HCT116 (cell line): ENCODE results near the gene ARCN1. TPM values are rescaled to one million over a fixed set of nuclear protein-coding genes. Genes with fewer than 3 reads are reported as not detected.

Experiments
- ATAC-seq: fragments of 200-7000 bp; cut with Tn5 transposase; 2 replicates; pipeline ENCODE4 v1.9.1; 2020; ENCODE audit warnings: mild to moderate bottlenecking, moderate library complexity
- BruUV-seq: library from RNA; stranded (reverse); fragments of 400-500 nt; replicated peaks from 2 replicates; lab custom pipeline; 2021; lab: Mats Ljungman, UMichigan
- CTCF ChIA-PET: fragments of 300-600 bp; sonication (Branson Sonifier 250); formaldehyde crosslinking; loops from one replicate; lab custom pipeline; 2021; ENCODE audit warnings: antibody characterized with exemption; lab: Charles Lee
- POLR2A ChIA-PET: fragments of 300-600, 350-600 bp; sonication (Branson Sonifier 250); formaldehyde crosslinking; loops from one replicate; lab custom pipeline; 2021; ENCODE audit warnings: antibody characterized with exemption; lab: Charles Lee
- RAD21 ChIA-PET, 2 experiments: fragments of 300-600 bp; sonication (Branson Sonifier 250); formaldehyde crosslinking; loops; one replicate each; lab custom pipeline; 2023; ENCODE audit warnings: low total read pairs in 2 of 2; ENCODE audit not compliant: uncharacterized antibody in 2 of 2, unreplicated experiment in 2 of 2, low non-redundant PET in 1 of 2; lab: Charles Lee
- DNase-seq: peaks from one replicate; pipeline ENCODE4 v3.0.0-alpha.2; 2010; ENCODE audit warnings: low read depth, low spot score
- H2AFZ ChIP-seq: fragments of 200-600 bp; shearing (Covaris generic), sonication (generic); 2 replicates; pipeline ENCODE4 v1.6.1; 2017; ENCODE audit warnings: low read depth, mixed run types, mixed read lengths, antibody characterized with exemption, low read length; ENCODE audit not compliant: poor library complexity, severe bottlenecking
- H3K27ac ChIP-seq: 2 replicates; pipeline ENCODE4 v1.5.1; 2012; ENCODE audit warnings: low read depth, low read length
- H3K27me3 ChIP-seq: fragments of 200-600 bp; sonication (generic); 2 replicates; pipeline ENCODE4 v1.6.1; 2016; ENCODE audit warnings: mixed run types, low read length, mixed read lengths; ENCODE audit not compliant: insufficient read depth
- H3K36me3 ChIP-seq, 2 experiments: fragments of 200-500 bp in 1 of 2; fragments of 200-600 bp in 1 of 2; sonication (Bioruptor generic) in 1 of 2; sonication (generic) in 1 of 2; 2 replicates each; pipeline versions ENCODE4 v1.5.1 to v1.6.1; 2014 to 2016; ENCODE audit warnings: low read length in 2 of 2, inconsistent platforms in 1 of 2, mixed read lengths in 1 of 2, mixed run types in 1 of 2; ENCODE audit not compliant: insufficient read depth in 2 of 2, control insufficient read depth in 1 of 2
- H3K4me1 ChIP-seq, 2 experiments: fragments of 200-600 bp in 1 of 2; sonication (generic) in 1 of 2; 2 replicates each; pipeline versions ENCODE4 v1.5.1 to v1.6.1; 2012 to 2017; ENCODE audit warnings: low read length in 2 of 2, inconsistent platforms in 1 of 2, mild to moderate bottlenecking in 1 of 2, mixed read lengths in 1 of 2, mixed run types in 1 of 2, moderate library complexity in 1 of 2; ENCODE audit not compliant: insufficient read depth in 2 of 2, control insufficient read depth in 1 of 2
- H3K4me2 ChIP-seq: fragments of 200-600 bp; sonication (generic); 2 replicates; pipeline ENCODE4 v1.6.1; 2017; ENCODE audit warnings: mixed run types, low read length, mixed read lengths
- H3K4me3 ChIP-seq, 2 experiments: fragments of 200-600 bp in 1 of 2; sonication (generic) in 1 of 2; replicated peaks in 1 of 2; 2 replicates each; pipeline ENCODE4 v1.5.1; 2011 to 2016; ENCODE audit warnings: low read length in 2 of 2, control low read depth in 1 of 2, low read depth in 1 of 2, mild to moderate bottlenecking in 1 of 2, mixed read lengths in 1 of 2, mixed run types in 1 of 2
- H3K79me2 ChIP-seq: fragments of 200-600 bp; sonication (generic); 2 replicates; pipeline ENCODE4 v1.6.1; 2017; ENCODE audit warnings: mild to moderate bottlenecking, mixed run types, low read length, moderate library complexity, mixed read lengths; ENCODE audit not compliant: insufficient read depth
- H3K9ac ChIP-seq: fragments of 200-600 bp; sonication (generic); 2 replicates; pipeline ENCODE4 v1.6.1; 2016; ENCODE audit warnings: low read length, mixed read lengths
- H3K9me2 ChIP-seq: fragments of 200-600 bp; sonication (generic), shearing (Covaris generic); 2 replicates; pipeline ENCODE4 v1.6.1; 2017; ENCODE audit warnings: mixed run types, mild to moderate bottlenecking, moderate library complexity; ENCODE audit not compliant: insufficient read depth
- H3K9me3 ChIP-seq, 2 experiments: fragments of 200-500 bp in 1 of 2; fragments of 200-600 bp in 1 of 2; sonication (Bioruptor generic) in 1 of 2; sonication (generic) in 1 of 2; 2 replicates each; pipeline ENCODE4 v1.6.1; 2014 to 2017; ENCODE audit warnings: low read length in 2 of 2, mixed read lengths in 2 of 2, inconsistent platforms in 1 of 2, low read depth in 1 of 2, mild to moderate bottlenecking in 1 of 2, mixed run types in 1 of 2, moderate library complexity in 1 of 2; ENCODE audit not compliant: control insufficient read depth in 1 of 2, insufficient read depth in 1 of 2
- H4K20me1 ChIP-seq: fragments of 200-600 bp; sonication (generic), shearing (Covaris generic); 2 replicates; pipeline ENCODE4 v1.6.1; 2017; ENCODE audit warnings: mixed run types, mild to moderate bottlenecking, moderate library complexity; ENCODE audit not compliant: insufficient read depth
- ATF3 ChIP-seq: IDR thresholded peaks from 2 replicates; pipeline ENCODE4 v1.6.1; 2012
- CBX3 ChIP-seq: IDR thresholded peaks from 2 replicates; pipeline ENCODE4 v1.6.1; 2012; ENCODE audit warnings: low read depth
- CEBPB ChIP-seq: IDR thresholded peaks from 2 replicates; pipeline ENCODE4 v1.6.1; 2012; ENCODE audit warnings: low read depth
- CTCF ChIP-seq, 3 experiments: fragments of 200-600 bp in 1 of 3; sonication (generic) in 1 of 3; IDR thresholded peaks in 2 of 3; conservative IDR thresholded peaks in 1 of 3; 2 replicates each; pipeline ENCODE4 v1.5.1; 2012 to 2017; ENCODE audit warnings: low read depth in 2 of 3, low read length in 2 of 3, antibody characterized with exemption in 1 of 3, borderline replicate concordance in 1 of 3, control low read depth in 1 of 3, mild to moderate bottlenecking in 1 of 3, mixed read lengths in 1 of 3, mixed run types in 1 of 3, moderate library complexity in 1 of 3; ENCODE audit not compliant: insufficient read depth in 1 of 3
- EGR1 ChIP-seq: IDR thresholded peaks from 2 replicates; pipeline ENCODE4 v1.6.1; 2012; ENCODE audit warnings: low read depth
- EZH2 ChIP-seq: fragments of 200-600 bp; sonication (generic); IDR thresholded peaks from 2 replicates; pipeline ENCODE4 v1.6.1; 2017; ENCODE audit warnings: antibody characterized with exemption, mixed run types
- FOSL1 ChIP-seq: IDR thresholded peaks from 2 replicates; pipeline ENCODE4 v1.6.1; 2012; ENCODE audit warnings: low read depth
- MAX ChIP-seq: IDR thresholded peaks from 2 replicates; pipeline ENCODE4 v1.6.1; 2012
- POLR2A ChIP-seq: IDR thresholded peaks from 2 replicates; pipeline ENCODE4 v1.7.0; 2011; ENCODE audit warnings: borderline replicate concordance; ENCODE audit not compliant: insufficient read depth, insufficient read length; ENCODE audit errors: extremely low read depth
- POLR2AphosphoS5 ChIP-seq: IDR thresholded peaks from 2 replicates; pipeline ENCODE4 v1.6.1; 2011; ENCODE audit warnings: mild to moderate bottlenecking, low read depth, low read length, moderate library complexity
- RAD21 ChIP-seq: IDR thresholded peaks from 2 replicates; pipeline ENCODE4 v1.6.1; 2012; ENCODE audit warnings: low read depth, mild to moderate bottlenecking
- REST ChIP-seq: IDR thresholded peaks from 2 replicates; pipeline ENCODE4 v1.6.1; 2012; ENCODE audit warnings: low read depth
- SIN3A ChIP-seq: IDR thresholded peaks from 2 replicates; pipeline ENCODE4 v1.6.1; 2012; ENCODE audit warnings: low read depth
- TCF7L2 ChIP-seq: IDR thresholded peaks from 2 replicates; pipeline ENCODE4 v1.7.0; 2011; ENCODE audit warnings: borderline replicate concordance, inconsistent platforms; ENCODE audit not compliant: insufficient read depth, insufficient read length; ENCODE audit errors: extremely low read depth
- YY1 ChIP-seq: IDR thresholded peaks from 2 replicates; pipeline ENCODE4 v1.6.1; 2011; ENCODE audit warnings: low read length, low read depth, moderate library complexity, mild to moderate bottlenecking; ENCODE audit not compliant: insufficient replicate concordance; ENCODE audit errors: extremely low read depth
- intact Hi-C: fragments of 100-400 bp; cut with micrococcal nuclease; formaldehyde crosslinking; loops from 2 replicates; pipeline ENCODE4 v1.10.0; 2022
- total RNA-seq: library from RNA; stranded (reverse); gene quantifications from one replicate; pipeline ENCODE4 v1.2.1, GENCODE V29; 2021; ENCODE audit not compliant: unreplicated experiment
- TF ChIP-seq, protein P1 (sequence below): IDR thresholded peaks from 2 replicates; pipeline ENCODE4 v1.6.1; 2011; ENCODE audit warnings: mild to moderate bottlenecking, low read length, moderate library complexity; ENCODE audit not compliant: insufficient replicate concordance; ENCODE audit errors: extremely low read depth

Gene ARCN1
- total RNA-seq, 1 experiment from 2014 or later: 147 TPM

DNA sequence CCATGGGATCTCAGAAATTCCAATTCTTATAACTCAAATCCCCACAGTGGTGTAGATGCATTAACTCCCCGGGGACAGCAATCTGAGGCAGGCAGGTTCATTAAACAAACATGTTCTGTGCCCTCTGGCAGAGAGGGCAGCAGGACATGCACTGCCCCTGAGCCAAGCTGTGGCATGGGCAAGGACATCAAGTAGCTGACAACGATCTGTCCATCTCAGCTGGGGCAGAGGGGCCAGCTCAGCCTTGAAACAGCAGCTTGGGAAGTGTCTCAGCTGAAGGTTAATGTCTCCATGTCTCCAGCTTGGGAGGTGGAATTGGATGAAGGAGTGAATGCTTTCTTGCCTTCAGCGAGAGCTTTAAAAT is 27.6 kb upstream of the ARCN1 start:
- Histone ChIP-seq H3K4me2 (no peak overlapping the region), H3K36me3 (peaks cover 0 to 2% of the 10 kb centered on the region in 2 experiments; a peak in 1 of 4 replicates), H3K9ac (no peak overlapping the region), H3K79me2 (no peaks in the 10 kb centered on the region), H3K4me3 (no peak overlapping the region), H3K27ac (no peak overlapping the region), H4K20me1 (no peaks in the 10 kb centered on the region), H3K9me3 (no peaks in the 10 kb centered on the region), H3K9me2 (no peaks in the 10 kb centered on the region), H3K4me1 (no peaks in the 10 kb centered on the region), H2AFZ (no peak overlapping the region), H3K27me3 (no peaks in the 10 kb centered on the region)
- intact Hi-C loops: no loop called here
- BruUV-seq: no TSS peak
- POLR2A ChIA-PET: no interaction called here
- DNase-seq: no peak
- TF ChIP-seq SIN3A: no peak
- no peak for TF ChIP-seq POLR2A
- no peak for TF ChIP-seq RAD21
- TF ChIP-seq MAX: no peak
- TF ChIP-seq EGR1: no peak
- TF ChIP-seq TCF7L2: no peak
- TF ChIP-seq CEBPB: no peak
- TF ChIP-seq CTCF (IDR thresholded peaks at IDR 0.05 in 2 of 3, conservative IDR thresholded peaks at IDR 0.05 in 1 of 3; ENCODE audit: borderline replicate concordance in 1 of 3, insufficient read depth in 1 of 3, low read depth in 2 of 3, low read length in 2 of 3): no peak
- TF ChIP-seq ATF3: no peak
- TF ChIP-seq REST: no peak
- TF ChIP-seq, protein P1, sequence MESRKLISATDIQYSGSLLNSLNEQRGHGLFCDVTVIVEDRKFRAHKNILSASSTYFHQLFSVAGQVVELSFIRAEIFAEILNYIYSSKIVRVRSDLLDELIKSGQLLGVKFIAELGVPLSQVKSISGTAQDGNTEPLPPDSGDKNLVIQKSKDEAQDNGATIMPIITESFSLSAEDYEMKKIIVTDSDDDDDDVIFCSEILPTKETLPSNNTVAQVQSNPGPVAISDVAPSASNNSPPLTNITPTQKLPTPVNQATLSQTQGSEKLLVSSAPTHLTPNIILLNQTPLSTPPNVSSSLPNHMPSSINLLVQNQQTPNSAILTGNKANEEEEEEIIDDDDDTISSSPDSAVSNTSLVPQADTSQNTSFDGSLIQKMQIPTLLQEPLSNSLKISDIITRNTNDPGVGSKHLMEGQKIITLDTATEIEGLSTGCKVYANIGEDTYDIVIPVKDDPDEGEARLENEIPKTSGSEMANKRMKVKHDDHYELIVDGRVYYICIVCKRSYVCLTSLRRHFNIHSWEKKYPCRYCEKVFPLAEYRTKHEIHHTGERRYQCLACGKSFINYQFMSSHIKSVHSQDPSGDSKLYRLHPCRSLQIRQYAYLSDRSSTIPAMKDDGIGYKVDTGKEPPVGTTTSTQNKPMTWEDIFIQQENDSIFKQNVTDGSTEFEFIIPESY: no peak
- no peak for TF ChIP-seq EZH2
- no peak for TF ChIP-seq FOSL1
- TF ChIP-seq POLR2AphosphoS5: no peak
- TF ChIP-seq YY1: no peak
- no peak for TF ChIP-seq CBX3
- ATAC-seq: no peak
- CTCF ChIA-PET: no interaction called here
- RAD21 ChIA-PET: no interaction called here
